Raji (cell line): ENCODE measurements around the gene PTK7.

ENCODE experiments used
- POLR2A ChIP-seq: IDR thresholded peaks from 2 replicates; pipeline ENCODE4 v1.6.1; 2011; ENCODE audit warnings: low read depth, low read length, control low read depth; ENCODE audit not compliant: insufficient read depth

The PTK7 gene

GRCh38 chr6:43174263-43175112 lies 98.4 kb downstream of the PTK7 start:
- peak; percentile 35; the same call in 1 of the 2 replicates for TF ChIP-seq POLR2A

- no peak for TF ChIP-seq POLR2A
Observed at GRCh38 chr6:43175676-43176422, 99.7 kb downstream of the PTK7 start.

- no peak for TF ChIP-seq POLR2A
Observed at GRCh38 chr6:43176423-43176786, 100.3 kb downstream of the PTK7 start.

GRCh38 chr6:43178150-43178549 lies 102.0 kb downstream of the PTK7 start:
- no peak for TF ChIP-seq POLR2A

GRCh38 chr6:43178951-43179830 lies 103.1 kb downstream of the PTK7 start:
- TF ChIP-seq POLR2A, result no peak

GRCh38 chr6:43180058-43180457 lies 103.9 kb downstream of the PTK7 start:
- TF ChIP-seq POLR2A, result no peak

- TF ChIP-seq POLR2A, result no peak
Observed at GRCh38 chr6:43180985-43181384, 104.9 kb downstream of the PTK7 start.

GRCh38 chr6:43181621-43181941 lies 105.5 kb downstream of the PTK7 start:
- no peak for TF ChIP-seq POLR2A

- peak; percentile 91 for TF ChIP-seq POLR2A
Observed at GRCh38 chr6:43181942-43182860, 106.1 kb downstream of the PTK7 start, which contains the start of gene CUL9. Gene CUL9 (plus strand): TSS chr6:43182196. CDS start chr6:43184311, 2,115 bp downstream.

GRCh38 chr6:43183441-43183840 lies 107.3 kb downstream of the PTK7 start:
- TF ChIP-seq POLR2A, result no peak

- TF ChIP-seq POLR2A, result no peak
Observed at GRCh38 chr6:43184268-43184985, 108.3 kb downstream of the PTK7 start.

- TF ChIP-seq POLR2A, result no peak
Observed at GRCh38 chr6:43185391-43185985, 109.4 kb downstream of the PTK7 start.

- no peak for TF ChIP-seq POLR2A
Observed at GRCh38 chr6:43186019-43186418, 109.9 kb downstream of the PTK7 start.
